Fibroblast of villous mesenchyme (primary cell): ENCODE measurements around the gene ALDH1L1. TPM values are rescaled to one million over a fixed set of nuclear protein-coding genes. Genes with fewer than 3 reads are reported as not detected.

ENCODE experiments used
- DNase-seq: peaks from one replicate; pipeline ENCODE4 v3.0.0-alpha.2; 2010; ENCODE audit warnings: low read depth
- H3K4me3 ChIP-seq: 2 replicates; pipeline ENCODE4 v1.5.1; 2011; ENCODE audit warnings: low read depth, mild to moderate bottlenecking, low read length
- total RNA-seq: library from RNA; depleted of rRNA; stranded (reverse); fragments of >200 nt; gene quantifications from 2 replicates; pipeline ENCODE4 v1.2.3, GENCODE V29; 2012
- TF ChIP-seq, protein P1 (sequence below): IDR thresholded peaks from 2 replicates; pipeline ENCODE4 v1.5.1; 2012; ENCODE audit warnings: low read depth, mild to moderate bottlenecking, low read length; ENCODE audit not compliant: insufficient read depth

Gene ALDH1L1
- total RNA-seq, 1 donor: 3.9 TPM

- TF ChIP-seq, protein P1, sequence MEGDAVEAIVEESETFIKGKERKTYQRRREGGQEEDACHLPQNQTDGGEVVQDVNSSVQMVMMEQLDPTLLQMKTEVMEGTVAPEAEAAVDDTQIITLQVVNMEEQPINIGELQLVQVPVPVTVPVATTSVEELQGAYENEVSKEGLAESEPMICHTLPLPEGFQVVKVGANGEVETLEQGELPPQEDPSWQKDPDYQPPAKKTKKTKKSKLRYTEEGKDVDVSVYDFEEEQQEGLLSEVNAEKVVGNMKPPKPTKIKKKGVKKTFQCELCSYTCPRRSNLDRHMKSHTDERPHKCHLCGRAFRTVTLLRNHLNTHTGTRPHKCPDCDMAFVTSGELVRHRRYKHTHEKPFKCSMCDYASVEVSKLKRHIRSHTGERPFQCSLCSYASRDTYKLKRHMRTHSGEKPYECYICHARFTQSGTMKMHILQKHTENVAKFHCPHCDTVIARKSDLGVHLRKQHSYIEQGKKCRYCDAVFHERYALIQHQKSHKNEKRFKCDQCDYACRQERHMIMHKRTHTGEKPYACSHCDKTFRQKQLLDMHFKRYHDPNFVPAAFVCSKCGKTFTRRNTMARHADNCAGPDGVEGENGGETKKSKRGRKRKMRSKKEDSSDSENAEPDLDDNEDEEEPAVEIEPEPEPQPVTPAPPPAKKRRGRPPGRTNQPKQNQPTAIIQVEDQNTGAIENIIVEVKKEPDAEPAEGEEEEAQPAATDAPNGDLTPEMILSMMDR: no peak
- DNase-seq: no peak
- H3K4me3 ChIP-seq: no peak overlapping the region
Measured at GRCh38 chr3:126087552-126088175, 92.7 kb downstream of the ALDH1L1 start.

GRCh38 chr3:126085841-126086240, 94.5 kb downstream of the ALDH1L1 start:
- H3K4me3 ChIP-seq: no peak overlapping the region
- TF ChIP-seq, protein P1: no peak
- DNase-seq: no peak

DNA sequence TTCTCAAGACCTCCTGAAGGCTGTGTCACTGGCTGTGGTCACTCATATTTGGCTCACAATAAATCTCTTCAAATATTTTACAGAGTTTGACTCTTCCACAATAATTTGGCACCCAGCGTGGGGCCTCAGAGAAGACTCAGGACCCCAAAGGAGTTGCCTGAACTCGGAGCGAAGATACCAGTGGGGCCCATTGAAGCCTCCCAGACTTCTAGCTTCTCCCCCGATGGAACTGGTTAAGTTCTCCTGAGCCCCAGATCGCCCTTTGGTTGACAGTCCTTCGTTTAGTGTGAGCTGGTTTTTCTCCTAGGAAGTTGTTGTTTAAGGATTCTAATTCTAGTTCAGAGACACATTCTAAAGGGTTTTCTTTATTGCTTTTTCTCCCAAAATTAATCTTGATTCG, 95.1 kb downstream of the ALDH1L1 start:
- TF ChIP-seq, protein P1: no peak
- H3K4me3 ChIP-seq: no peak overlapping the region
- DNase-seq: no peak

- TF ChIP-seq, protein P1: no peak
- peak overlapping the region; percentile 68 for H3K4me3 ChIP-seq
- DNase-seq: peak; percentile 63
Measured at GRCh38 chr3:126084768-126085180, 95.6 kb downstream of the ALDH1L1 start.

GRCh38 chr3:126083913-126084767, 96.2 kb downstream of the ALDH1L1 start, which contains the start of gene SLC41A3:
TSS of gene SLC41A3 (minus strand) at chr3:126084124. CDS start at chr3:126068219, 15,905 bp downstream.
- TF ChIP-seq, protein P1: peak; percentile 27
- peak; percentile 79 for DNase-seq
- H3K4me3 ChIP-seq: peak within 1 kb of the TSS; percentile 68

DNA sequence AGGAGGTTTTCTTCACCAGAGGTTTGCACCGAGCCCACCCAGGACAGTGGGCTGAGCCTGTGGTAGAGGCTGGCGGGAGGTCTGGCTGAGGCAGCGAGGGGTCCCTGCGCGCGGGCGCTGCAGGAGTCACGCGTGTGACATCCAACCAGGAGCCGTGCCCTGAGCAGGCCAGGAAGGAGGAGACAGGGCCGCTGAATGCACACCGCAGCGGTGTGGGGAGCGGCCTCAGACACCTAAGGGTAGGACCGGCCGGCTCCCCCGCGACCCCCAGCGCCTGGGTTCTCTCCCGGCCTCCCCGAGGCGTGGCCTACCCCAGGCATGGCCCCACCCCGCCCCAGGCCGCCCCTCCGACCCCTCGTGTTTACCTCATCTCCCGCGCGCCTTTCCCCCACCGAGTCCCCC, 96.9 kb downstream of the ALDH1L1 start:
- DNase-seq: peak; percentile 39
- TF ChIP-seq, protein P1: no peak
- peak overlapping the region; percentile 68 for H3K4me3 ChIP-seq
